ENCODE data around the gene PIBF1.

PIBF1 gene

GRCh38 chr13:73061876-73062275 lies 279.9 kb downstream of the PIBF1 start:
- DNase-seq = no peak

- DNase-seq = no peak
Observed at GRCh38 chr13:73062468-73062867, 280.5 kb downstream of the PIBF1 start.

GRCh38 chr13:73063166-73063565 lies 281.2 kb downstream of the PIBF1 start:
- no peak for DNase-seq

- no peak for DNase-seq
Observed at GRCh38 chr13:73065036-73065435, 283.1 kb downstream of the PIBF1 start.

- no peak for DNase-seq
Observed at GRCh38 chr13:73065665-73066340, 283.9 kb downstream of the PIBF1 start.

Data from stimulated activated CD4-positive, alpha-beta T cell treated with anti-CD3 and anti-CD28 coated beads, Interleukin-1b, Interleukin-23, amount 100 ng/mL, for 48 hours (primary cell).